Parathyroid adenoma (tissue), 2 donors: ENCODE results near the gene PPP1R10.

Source experiments
- H2AFZ ChIP-seq: fragments of 300-600 bp; sonication (generic); one replicate; pipeline ENCODE4 v1.7.0; 2017; ENCODE audit warnings: antibody characterized with exemption, mild to moderate bottlenecking
- H3K27ac ChIP-seq: fragments of 300-600 bp; sonication (generic); one replicate; pipeline ENCODE4 v1.7.0; 2017
- H3K27me3 ChIP-seq: fragments of 300-600 bp; sonication (generic); one replicate; pipeline ENCODE4 v1.7.0; 2017; ENCODE audit warnings: low read length; ENCODE audit not compliant: control insufficient read depth, insufficient read depth
- H3K36me3 ChIP-seq: fragments of 300-600 bp; sonication (generic); one replicate; pipeline ENCODE4 v1.7.0; 2017; ENCODE audit warnings: low read length; ENCODE audit not compliant: control insufficient read depth, insufficient read depth
- H3K4me1 ChIP-seq: fragments of 300-600 bp; sonication (generic); one replicate; pipeline ENCODE4 v1.7.0; 2017; ENCODE audit warnings: control low read depth
- H3K4me2 ChIP-seq: fragments of 300-600 bp; sonication (generic); one replicate; pipeline ENCODE4 v1.7.0; 2017; ENCODE audit warnings: low read length
- H3K4me3 ChIP-seq: fragments of 300-600 bp; sonication (generic); one replicate; pipeline ENCODE4 v1.7.0; 2017; ENCODE audit warnings: low read depth, low read length
- H3K79me2 ChIP-seq: fragments of 300-600 bp; sonication (generic); one replicate; pipeline ENCODE4 v1.7.0; 2017; ENCODE audit warnings: control low read depth
- H3K9ac ChIP-seq: fragments of 300-600 bp; sonication (generic); one replicate; pipeline ENCODE4 v1.7.0; 2017; ENCODE audit warnings: mild to moderate bottlenecking
- H3K9me3 ChIP-seq: fragments of 300-600 bp; sonication (generic); one replicate; pipeline ENCODE4 v1.7.0; 2017; ENCODE audit warnings: low read length; ENCODE audit not compliant: control insufficient read depth
- CTCF ChIP-seq: fragments of 300-600 bp; sonication (generic); IDR thresholded peaks from one replicate; pipeline ENCODE4 v1.7.0; 2017; ENCODE audit warnings: antibody characterized with exemption, mild to moderate bottlenecking
- donor health status: primary hyperparathyroidism.

PPP1R10 gene

GRCh38 chr6:30611856-30612194, 5.2 kb downstream of the PPP1R10 start:
- H3K9ac ChIP-seq, result no peak overlapping the region
- no peaks in the 10 kb centered on the region for H3K27me3 ChIP-seq
- H3K4me2 ChIP-seq, result no peak overlapping the region
- H3K4me1 ChIP-seq, result peaks cover 31% of the 10 kb centered on the region
- H3K9me3 ChIP-seq, result no peaks in the 10 kb centered on the region
- peaks cover 14% of the 10 kb centered on the region for H3K36me3 ChIP-seq
- peaks cover 31% of the 10 kb centered on the region for H3K79me2 ChIP-seq
- H2AFZ ChIP-seq, result no peak overlapping the region
- no peak overlapping the region for H3K27ac ChIP-seq
- no peak for TF ChIP-seq CTCF
- H3K4me3 ChIP-seq, result no peak overlapping the region

GRCh38 chr6:30611150-30611855, 5.7 kb downstream of the PPP1R10 start:
- Histone ChIP-seq H3K36me3 (peaks cover 8% of the 10 kb centered on the region), H3K79me2 (peaks cover 26% of the 10 kb centered on the region), H3K9ac (no peak overlapping the region), H3K4me2 (no peak overlapping the region), H3K4me1 (peaks cover 31% of the 10 kb centered on the region), H3K27ac (no peak overlapping the region), H2AFZ (no peak overlapping the region), H3K4me3 (no peak overlapping the region), H3K9me3 (no peaks in the 10 kb centered on the region), H3K27me3 (no peaks in the 10 kb centered on the region)
- TF ChIP-seq CTCF, result no peak

- Histone ChIP-seq H3K27ac (no peak overlapping the region), H3K4me3 (no peak overlapping the region), H3K4me2 (no peak overlapping the region), H3K9ac (no peak overlapping the region), H3K9me3 (no peaks in the 10 kb centered on the region), H2AFZ (no peak overlapping the region), H3K36me3 (peaks cover under 1% of the 10 kb centered on the region), H3K4me1 (peaks cover 31% of the 10 kb centered on the region), H3K27me3 (no peaks in the 10 kb centered on the region), H3K79me2 (peaks cover 17% of the 10 kb centered on the region)
- TF ChIP-seq CTCF, result no peak
These were observed 7.0 kb downstream of the PPP1R10 start for GRCh38 chr6:30610065-30610464.

GRCh38 chr6:30603961-30604360, 13.1 kb downstream of the PPP1R10 start:
- H3K9me3 ChIP-seq, result no peaks in the 10 kb centered on the region
- H3K9ac ChIP-seq, result no peak overlapping the region
- no peaks in the 10 kb centered on the region for H3K27me3 ChIP-seq
- H2AFZ ChIP-seq, result no peak overlapping the region
- no peaks in the 10 kb centered on the region for H3K36me3 ChIP-seq
- H3K4me3 ChIP-seq, result no peak overlapping the region
- no peaks in the 10 kb centered on the region for H3K4me1 ChIP-seq
- H3K4me2 ChIP-seq, result no peak overlapping the region
- no peak overlapping the region for H3K27ac ChIP-seq
- H3K79me2 ChIP-seq, result peaks cover 5% of the 10 kb centered on the region
- no peak for TF ChIP-seq CTCF
